ENCODE data around the gene LSM5.

The LSM5 gene

GRCh38 chr7:32490127-32490796, at the start of gene LSM5:
Gene LSM5, minus strand, starts transcription at chr7:32490380. Its CDS starts 15 bp downstream, at chr7:32490365.
- peak; percentile 22 to 86 for DNase-seq

GRCh38 chr7:32539366-32539765, 49.2 kb upstream of the LSM5 start:
- no peak for DNase-seq

- no peak for DNase-seq
Observed at GRCh38 chr7:32537760-32538159, 47.6 kb upstream of the LSM5 start.

GRCh38 chr7:32536585-32536984, 46.4 kb upstream of the LSM5 start:
- no peak for DNase-seq

GRCh38 chr7:32536016-32536415, 45.8 kb upstream of the LSM5 start:
- DNase-seq = no peak

GRCh38 chr7:32535162-32535702, 45.1 kb upstream of the LSM5 start:
- DNase-seq = no peak

GRCh38 chr7:32533276-32534029, 43.3 kb upstream of the LSM5 start:
- DNase-seq = no peak

- DNase-seq = no peak
Observed at GRCh38 chr7:32532716-32533115, 42.5 kb upstream of the LSM5 start.

GRCh38 chr7:32532086-32532485, 41.9 kb upstream of the LSM5 start:
- no peak for DNase-seq

- no peak for DNase-seq
Observed at GRCh38 chr7:32531402-32531801, 41.2 kb upstream of the LSM5 start.

GRCh38 chr7:32525839-32526238, 35.7 kb upstream of the LSM5 start:
- DNase-seq = no peak

GRCh38 chr7:32524631-32525030, 34.5 kb upstream of the LSM5 start:
- no peak for DNase-seq

GRCh38 chr7:32522746-32523530, 32.8 kb upstream of the LSM5 start:
- no peak for DNase-seq

GRCh38 chr7:32519763-32520162, 29.6 kb upstream of the LSM5 start:
- DNase-seq = no peak

GRCh38 chr7:32518534-32519140, 28.5 kb upstream of the LSM5 start:
- DNase-seq = no peak

GRCh38 chr7:32516551-32517100, 26.4 kb upstream of the LSM5 start:
- DNase-seq = no peak

- no peak for DNase-seq
Observed at GRCh38 chr7:32515890-32516550, 25.8 kb upstream of the LSM5 start.

GRCh38 chr7:32513210-32513609, 23.0 kb upstream of the LSM5 start:
- no peak for DNase-seq

GRCh38 chr7:32511791-32512190, 21.6 kb upstream of the LSM5 start:
- DNase-seq = peak in 1 of 2 experiments; percentile 2

GRCh38 chr7:32507414-32507813, 17.2 kb upstream of the LSM5 start:
- DNase-seq = no peak

GRCh38 chr7:32506266-32507054, 16.3 kb upstream of the LSM5 start:
- DNase-seq = no peak
